ENCODE data around the gene MBLAC1. TPM values are rescaled to one million over a fixed set of nuclear protein-coding genes. Genes with fewer than 3 reads are reported as not detected.

The MBLAC1 gene
- total RNA-seq, 4 donors from 2014 or later, result 3.1 to 8.8 (median 5.0) TPM

GRCh38 chr7:100156331-100157068, 29.7 kb downstream of the MBLAC1 start:
- peaks cover 17 to 56% (median 29%) of the 10 kb centered on the region in 4 donors for H3K4me1 ChIP-seq
- WGBS, result 77% methylated on average over 16 of the region's 16 CpGs
- intact Hi-C loops (cut with DNase I), result no loop called here

GRCh38 chr7:100157069-100157333, 30.2 kb downstream of the MBLAC1 start:
- WGBS, result 72% methylated on average over 4 of the region's 5 CpGs
- H3K27ac ChIP-seq (replicated peaks in 1 of 4), result peak overlapping the region; percentile 77 to 89 (median 83)

More at GRCh38 chr7:100156331-100157068, 29.7 kb downstream of the MBLAC1 start:
- no peak for TF ChIP-seq POLR2A (IDR thresholded peaks at IDR 0.05; ENCODE audit: low read depth)
- TF ChIP-seq CTCF (IDR thresholded peaks at IDR 0.05), result no peak
- TF ChIP-seq POLR2AphosphoS5 (IDR thresholded peaks at IDR 0.05), result no peak
- TF ChIP-seq EP300 (IDR thresholded peaks at IDR 0.05), result no peak
- Histone ChIP-seq H3K9me3 (no peaks in the 10 kb centered on the region), H3K4me3 (no peak overlapping the region), H3K27ac (replicated peaks in 1 of 4) (peak overlapping the region in 3 of 4 donors; percentile 77 to 89 (median 80)), H3K36me3 (peaks cover 19 to 54% (median 40%) of the 10 kb centered on the region in 4 donors), H3K27me3 (no peaks in the 10 kb centered on the region)
- no peak for DNase-seq (ENCODE audit: extremely low spot score)

GRCh38 chr7:100157334-100158228, 30.8 kb downstream of the MBLAC1 start:
- Histone ChIP-seq H3K4me1 (peaks cover 17 to 56% (median 29%) of the 10 kb centered on the region in 4 donors), H3K9me3 (no peaks in the 10 kb centered on the region), H3K27ac (replicated peaks in 1 of 4) (peak overlapping the region; percentile 77 to 89 (median 83)), H3K4me3 (peak overlapping the region; percentile 84 to 97 (median 92)), H3K27me3 (no peaks in the 10 kb centered on the region), H3K36me3 (peaks cover 19 to 44% (median 40%) of the 10 kb centered on the region in 4 donors)
- 23% methylated on average over 17 of the region's 32 CpGs for WGBS
- intact Hi-C loops (cut with DNase I), result no loop called here
- DNase-seq (ENCODE audit: extremely low spot score), result no peak
- TF ChIP-seq POLR2AphosphoS5 (IDR thresholded peaks at IDR 0.05), result no peak
- TF ChIP-seq EP300 (IDR thresholded peaks at IDR 0.05), result no peak
- peak in 1 of 3 experiments; percentile 2 for TF ChIP-seq CTCF (IDR thresholded peaks at IDR 0.05)

More at GRCh38 chr7:100157069-100157333, 30.2 kb downstream of the MBLAC1 start:
- DNase-seq (ENCODE audit: extremely low spot score), result no peak
- Histone ChIP-seq H3K4me1 (peaks cover 17 to 56% (median 29%) of the 10 kb centered on the region in 4 donors), H3K36me3 (peaks cover 19 to 49% (median 40%) of the 10 kb centered on the region in 4 donors), H3K27me3 (no peaks in the 10 kb centered on the region), H3K9me3 (no peaks in the 10 kb centered on the region), H3K4me3 (peak overlapping the region in 2 of 4 donors; percentile 90 to 94)
- intact Hi-C loops (cut with DNase I), result no loop called here
- TF ChIP-seq EP300 (IDR thresholded peaks at IDR 0.05) (no peak), POLR2AphosphoS5 (IDR thresholded peaks at IDR 0.05) (no peak), POLR2A (IDR thresholded peaks at IDR 0.05; ENCODE audit: low read depth) (no peak), CTCF (IDR thresholded peaks at IDR 0.05) (no peak)

- H3K27ac ChIP-seq (replicated peaks in 1 of 4), result peak within 1 kb of the TSS; percentile 77 to 89 (median 83)
- DNase-seq (ENCODE audit: extremely low spot score), result peak; percentile 99
- peak within 1 kb of the TSS; percentile 84 to 97 (median 92) for H3K4me3 ChIP-seq
- no peaks in the 10 kb centered on the region for H3K9me3 ChIP-seq
- H3K27me3 ChIP-seq, result no peaks in the 10 kb centered on the region
- H3K36me3 ChIP-seq, result peaks cover 16 to 36% (median 35%) of the 10 kb centered on the region in 4 donors
- intact Hi-C loops (cut with DNase I), result no loop called here
- peaks cover 17 to 51% (median 26%) of the 10 kb centered on the region in 4 donors for H3K4me1 ChIP-seq
- peak in 1 of 3 experiments; percentile 6 for TF ChIP-seq CTCF (IDR thresholded peaks at IDR 0.05)
- TF ChIP-seq POLR2A (IDR thresholded peaks at IDR 0.05; ENCODE audit: low read depth), result no peak
- no peak for TF ChIP-seq EP300 (IDR thresholded peaks at IDR 0.05)
- peak; percentile 75 to 78 for TF ChIP-seq POLR2AphosphoS5 (IDR thresholded peaks at IDR 0.05)
- 3% methylated on average over 24 of the region's 87 CpGs for WGBS
Measured at GRCh38 chr7:100158229-100159098, 31.7 kb downstream of the MBLAC1 start, which contains the start of gene TRAPPC14. Gene TRAPPC14, minus strand, starts transcription at chr7:100158723. Its CDS starts 224 bp downstream, at chr7:100158499.
